ENCODE measurements around the gene SUN2. TPM values are rescaled to one million over a fixed set of nuclear protein-coding genes. Genes with fewer than 3 reads are reported as not detected.
A peak's percentile ranks its signal among the peaks of the same experiment; 100 is the strongest.

The SUN2 gene
- total and polyA plus RNA-seq, 9 donors: 21.2 to 311 (median 181) TPM

DNA sequence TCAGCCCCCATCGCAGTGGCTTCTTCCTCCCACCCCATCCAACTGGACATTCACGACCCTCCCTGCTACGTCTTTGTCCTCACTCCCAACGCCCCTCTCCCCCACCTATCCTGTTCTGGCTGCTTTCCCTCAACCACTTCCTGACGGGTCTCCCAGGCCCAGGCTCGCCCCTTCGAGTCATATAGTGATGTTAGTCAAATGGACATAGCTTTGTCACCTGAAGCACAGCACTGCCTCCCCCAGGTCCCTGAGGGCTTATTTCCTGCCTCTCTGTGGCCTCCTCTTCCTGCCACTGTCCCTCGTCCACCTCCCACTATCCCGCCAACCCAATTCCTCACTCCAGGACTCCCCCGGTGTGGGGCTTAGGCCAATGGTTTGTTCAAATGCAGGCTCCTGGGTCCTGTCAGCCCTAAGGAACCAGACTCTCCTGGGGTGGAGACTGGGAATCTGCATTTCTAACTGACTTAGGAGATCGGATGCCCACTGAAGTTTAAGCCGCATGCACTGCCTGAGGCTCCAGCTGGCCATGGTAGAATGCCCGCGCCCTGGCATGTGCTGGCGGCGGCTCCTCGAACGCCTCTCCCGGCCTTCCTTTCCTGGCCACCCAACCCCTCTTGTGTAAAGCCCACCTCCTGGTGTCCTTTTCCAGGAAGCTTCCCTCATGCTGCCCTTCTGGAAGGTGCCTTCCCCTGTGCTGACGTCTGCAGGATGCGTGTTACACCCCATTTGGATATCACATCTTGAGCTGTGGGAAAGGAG lies 18.3 kb downstream of the SUN2 start:
- DNase-seq: no peak
- intact Hi-C loops (cut with DNase I): no loop called here
- no peak overlapping the region for H3K27ac ChIP-seq
- H3K9me3 ChIP-seq: no peaks in the 10 kb centered on the region
- no peak overlapping the region for H3K4me3 ChIP-seq
- H3K4me1 ChIP-seq (ENCODE audit: insufficient read depth): peaks cover 16% of the 10 kb centered on the region
- TF ChIP-seq POLR2A (IDR thresholded peaks at IDR 0.05) (no peak), EP300 (IDR thresholded peaks at IDR 0.05) (no peak)
- TF ChIP-seq, protein P1, sequence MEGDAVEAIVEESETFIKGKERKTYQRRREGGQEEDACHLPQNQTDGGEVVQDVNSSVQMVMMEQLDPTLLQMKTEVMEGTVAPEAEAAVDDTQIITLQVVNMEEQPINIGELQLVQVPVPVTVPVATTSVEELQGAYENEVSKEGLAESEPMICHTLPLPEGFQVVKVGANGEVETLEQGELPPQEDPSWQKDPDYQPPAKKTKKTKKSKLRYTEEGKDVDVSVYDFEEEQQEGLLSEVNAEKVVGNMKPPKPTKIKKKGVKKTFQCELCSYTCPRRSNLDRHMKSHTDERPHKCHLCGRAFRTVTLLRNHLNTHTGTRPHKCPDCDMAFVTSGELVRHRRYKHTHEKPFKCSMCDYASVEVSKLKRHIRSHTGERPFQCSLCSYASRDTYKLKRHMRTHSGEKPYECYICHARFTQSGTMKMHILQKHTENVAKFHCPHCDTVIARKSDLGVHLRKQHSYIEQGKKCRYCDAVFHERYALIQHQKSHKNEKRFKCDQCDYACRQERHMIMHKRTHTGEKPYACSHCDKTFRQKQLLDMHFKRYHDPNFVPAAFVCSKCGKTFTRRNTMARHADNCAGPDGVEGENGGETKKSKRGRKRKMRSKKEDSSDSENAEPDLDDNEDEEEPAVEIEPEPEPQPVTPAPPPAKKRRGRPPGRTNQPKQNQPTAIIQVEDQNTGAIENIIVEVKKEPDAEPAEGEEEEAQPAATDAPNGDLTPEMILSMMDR (IDR thresholded peaks at IDR 0.05): no peak
- H3K27me3 ChIP-seq: no peaks in the 10 kb centered on the region
- WGBS, 3 donors: 73 to 80% (median 76%) methylated on average over 21 of the region's 21 CpGs
- H3K36me3 ChIP-seq: no peaks in the 10 kb centered on the region

DNA sequence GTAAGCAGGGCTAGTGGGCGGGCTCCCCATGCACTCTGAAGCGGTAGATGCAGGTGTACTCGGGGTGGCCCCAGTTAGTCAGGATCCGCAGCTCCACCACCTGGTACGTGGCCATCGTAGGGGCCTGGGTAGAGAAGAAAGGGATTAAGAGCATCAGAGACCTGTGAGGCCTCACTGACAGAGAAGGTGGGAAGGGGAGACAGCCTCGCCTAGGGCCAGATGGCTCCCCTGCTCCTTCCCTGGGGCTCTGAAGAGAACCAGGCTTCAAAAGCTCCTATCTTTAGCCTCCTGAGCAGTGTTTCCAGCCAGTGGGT lies 19.6 kb downstream of the SUN2 start:
- TF ChIP-seq, protein P1 (IDR thresholded peaks at IDR 0.05): no peak
- TF ChIP-seq EP300 (IDR thresholded peaks at IDR 0.05): no peak
- TF ChIP-seq POLR2A (IDR thresholded peaks at IDR 0.05): no peak
- Histone ChIP-seq H3K36me3 (no peaks in the 10 kb centered on the region), H3K4me1 (ENCODE audit: insufficient read depth) (peaks cover 20% of the 10 kb centered on the region), H3K27ac (no peak overlapping the region), H3K27me3 (no peaks in the 10 kb centered on the region), H3K9me3 (no peaks in the 10 kb centered on the region), H3K4me3 (no peak overlapping the region)
- intact Hi-C loops (cut with DNase I): no loop called here
- no peak for DNase-seq
- whole genome bisulfite sequencing, 3 donors: 88 to 93% (median 88%) methylated on average over 7 of the region's 7 CpGs

DNA sequence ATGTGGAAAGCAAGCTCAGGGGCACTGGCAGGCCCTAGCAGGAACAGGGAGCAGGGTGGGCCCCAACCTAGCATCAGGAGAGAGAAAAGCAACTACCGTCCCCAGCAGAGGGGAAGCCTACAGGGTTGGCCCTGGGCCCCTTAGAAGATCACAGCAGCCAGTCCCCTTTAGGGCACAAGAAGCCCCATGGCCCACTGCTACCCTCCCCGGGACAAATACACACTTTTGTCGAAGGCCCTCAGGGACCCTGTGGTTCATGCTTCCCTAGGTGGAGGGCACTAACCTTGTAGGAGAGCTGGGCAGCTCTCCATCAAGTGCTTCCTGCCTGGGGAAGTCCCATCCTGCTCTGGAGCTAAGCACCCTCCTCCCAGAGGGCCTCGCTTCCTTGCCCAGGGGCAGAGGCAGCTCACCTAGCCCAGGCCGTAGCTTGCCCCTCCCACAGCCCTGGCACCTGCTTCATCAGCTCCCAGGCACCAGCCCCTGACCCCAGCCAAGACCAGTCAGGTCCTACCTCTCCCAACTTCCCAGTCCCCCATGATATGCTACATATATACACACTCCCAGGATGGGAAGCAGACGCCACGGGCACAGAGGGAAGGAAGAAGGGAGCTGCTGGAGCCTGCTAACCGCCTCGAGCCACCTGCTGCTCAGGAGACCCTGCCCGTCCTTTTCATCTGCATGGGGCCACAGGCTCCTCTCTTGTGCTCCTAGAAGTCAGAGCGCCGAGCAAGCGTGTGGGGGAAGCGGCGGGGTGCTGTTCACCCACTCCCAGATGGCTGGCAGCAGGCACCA lies 20.1 kb downstream of the SUN2 start:
- Histone ChIP-seq H3K27ac (peak overlapping the region in 1 of 2 donors; percentile 71), H3K4me1 (ENCODE audit: insufficient read depth) (peaks cover 20% of the 10 kb centered on the region), H3K36me3 (no peaks in the 10 kb centered on the region), H3K27me3 (no peaks in the 10 kb centered on the region), H3K9me3 (no peaks in the 10 kb centered on the region), H3K4me3 (no peak overlapping the region)
- intact Hi-C loops (cut with DNase I): no loop called here
- peak in 1 of 5 donors; percentile 29 for DNase-seq
- 80 to 88% (median 87%) methylated on average over 14 to 15 of the region's 15 CpGs for WGBS, 3 donors
- no peak for TF ChIP-seq POLR2A (IDR thresholded peaks at IDR 0.05)

DNA sequence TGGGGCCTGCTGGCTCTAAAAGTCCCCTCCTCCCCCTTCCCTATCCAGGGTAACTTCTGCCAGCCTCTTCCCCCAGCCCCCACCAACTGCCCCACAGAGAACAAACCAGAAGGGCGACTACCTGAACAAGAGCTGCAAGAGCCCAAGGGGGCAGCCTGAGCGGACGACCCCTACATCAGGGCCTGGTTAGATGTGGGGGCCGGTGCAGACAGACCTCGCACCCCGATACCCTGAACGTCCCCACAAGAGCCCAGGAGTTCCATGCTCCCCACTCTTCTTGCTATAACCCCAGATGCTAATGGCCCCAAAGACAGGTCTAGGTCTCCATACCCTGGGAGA lies 20.7 kb downstream of the SUN2 start:
- intact Hi-C loops (cut with DNase I): no loop called here
- Histone ChIP-seq H3K4me1 (ENCODE audit: insufficient read depth) (peaks cover 20% of the 10 kb centered on the region), H3K4me3 (no peak overlapping the region), H3K27me3 (no peaks in the 10 kb centered on the region), H3K36me3 (no peaks in the 10 kb centered on the region), H3K27ac (peak overlapping the region in 1 of 2 donors; percentile 71), H3K9me3 (no peaks in the 10 kb centered on the region)
- 78 to 92% (median 89%) methylated on average over 7 of the region's 7 CpGs for WGBS, 3 donors
- DNase-seq: peak in 2 of 5 donors; percentile 20 to 39
- TF ChIP-seq POLR2A (IDR thresholded peaks at IDR 0.05) (no peak), EP300 (IDR thresholded peaks at IDR 0.05) (no peak)
- TF ChIP-seq, protein P1 (IDR thresholded peaks at IDR 0.05): no peak
